Uterus (tissue), 2 donors: ENCODE measurements around the gene RUNX1.

Experiments
- CTCF ChIP-seq, 4 experiments: fragments of 200-600 bp in 2 of 4; fragments of 450-650 bp in 2 of 4; sonication (generic) in 2 of 4; IDR thresholded peaks; one replicate each; pipeline ENCODE4 v1.5.1; 2016 to 2019; ENCODE audit warnings: antibody characterized with exemption in 4 of 4, mild to moderate bottlenecking in 2 of 4, moderate library complexity in 1 of 4
- POLR2A ChIP-seq, 2 donors: fragments of 450-650 bp; IDR thresholded peaks; one replicate each; pipeline ENCODE4 v1.6.1; 2016; ENCODE audit warnings: antibody characterized with exemption in 2 of 2, mild to moderate bottlenecking in 1 of 2, moderate library complexity in 1 of 2

DNA sequence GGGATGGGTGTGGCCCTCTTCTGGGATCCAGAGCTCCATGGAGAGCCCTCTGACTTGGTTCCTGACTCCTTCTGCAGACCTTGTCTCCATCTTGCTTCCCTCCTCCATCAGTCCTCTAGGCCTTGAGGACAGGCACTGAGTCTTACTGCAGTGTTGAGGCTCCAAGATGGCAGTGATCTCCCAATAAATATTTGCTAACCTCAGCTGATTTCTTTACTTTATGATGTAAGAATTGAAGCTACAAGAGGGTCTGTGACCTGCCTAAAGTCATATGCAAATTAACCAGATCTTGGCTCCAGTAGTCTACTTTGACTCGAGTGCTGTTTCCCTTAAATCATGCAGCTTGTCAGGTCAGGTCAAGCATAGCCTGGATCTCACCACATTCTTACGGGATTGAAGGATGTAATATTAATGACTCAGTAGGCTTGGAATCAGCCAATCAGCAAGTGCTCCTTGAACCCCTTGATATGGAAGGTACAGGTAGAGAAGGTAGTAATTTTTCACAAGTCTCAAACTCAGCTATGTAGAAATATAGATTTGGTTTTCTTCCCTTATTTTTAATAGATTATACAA lies 287.3 kb downstream of the RUNX1 start:
- TF ChIP-seq CTCF (IDR thresholded peaks at IDR 0.05) (no peak), POLR2A (IDR thresholded peaks at IDR 0.05) (no peak)
